GM21390 (cell line): ENCODE results near the gene ETV5.

ENCODE experiments used
- ATAC-seq: cut with Tn5 transposase; IDR thresholded peaks from one replicate; pipeline ENCODE4 v1.9.1; 2021; ENCODE audit not compliant: unreplicated experiment

The ETV5 gene

DNA sequence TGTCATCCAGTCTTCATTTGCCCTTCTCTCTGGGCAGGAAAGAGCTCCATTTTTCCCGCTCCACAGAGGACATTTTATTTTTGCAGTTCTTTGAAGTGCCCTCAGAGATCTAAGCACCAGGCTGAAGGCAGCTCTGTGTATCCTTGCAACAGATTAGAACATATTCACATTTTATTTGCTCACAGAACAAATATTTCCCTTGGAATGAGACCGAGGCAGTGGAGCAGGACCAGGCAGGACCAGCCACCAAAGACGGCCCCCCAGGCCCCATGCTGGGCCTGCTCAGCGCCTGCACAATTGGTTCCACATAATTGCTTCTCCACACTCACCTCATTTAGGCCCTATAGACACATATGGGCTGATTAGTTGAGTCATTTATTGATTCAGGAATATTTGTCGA is 15.7 kb upstream of the ETV5 start:
- ATAC-seq: no peak

- no peak for ATAC-seq
Measured at GRCh38 chr3:186123012-186123411, 14.1 kb upstream of the ETV5 start.

DNA sequence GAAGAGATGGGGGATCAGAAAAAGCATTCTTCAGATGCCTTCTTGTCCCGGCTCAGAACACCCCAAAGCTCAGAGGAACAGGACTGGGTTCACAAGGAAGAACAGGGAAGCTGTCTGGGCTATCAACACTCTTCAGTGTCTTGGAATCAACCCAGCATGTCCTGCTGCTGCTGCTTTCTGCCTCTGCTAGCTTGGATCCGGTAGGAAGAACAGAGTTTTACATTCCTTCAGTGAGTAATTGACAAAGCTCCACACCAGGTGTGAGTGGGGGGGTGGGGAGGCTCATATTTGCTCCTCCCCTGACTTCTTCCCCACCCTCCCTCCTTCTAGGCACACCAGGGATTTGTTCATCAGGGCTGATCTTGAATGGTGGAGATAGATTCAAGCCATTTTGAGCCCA is 13.1 kb upstream of the ETV5 start:
- no peak for ATAC-seq

DNA sequence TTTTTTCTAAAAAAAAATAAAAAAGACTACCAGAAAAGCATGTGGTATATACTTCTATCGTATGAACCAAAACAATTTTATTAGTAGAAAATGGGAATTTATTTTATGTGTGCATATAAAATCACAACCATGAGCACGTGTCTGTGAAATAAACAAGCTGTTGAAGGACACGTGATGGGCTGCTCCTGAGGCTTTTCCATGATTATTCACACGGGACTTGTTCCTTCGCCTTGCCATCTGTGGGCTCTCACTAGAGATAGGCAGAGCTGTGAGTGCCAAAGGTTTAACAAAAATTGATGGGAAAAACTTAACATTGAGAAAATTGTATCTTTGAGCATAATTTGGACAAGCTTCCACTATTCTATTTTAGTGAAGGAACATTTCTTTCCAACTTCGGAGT is 12.4 kb upstream of the ETV5 start:
- no peak for ATAC-seq

DNA sequence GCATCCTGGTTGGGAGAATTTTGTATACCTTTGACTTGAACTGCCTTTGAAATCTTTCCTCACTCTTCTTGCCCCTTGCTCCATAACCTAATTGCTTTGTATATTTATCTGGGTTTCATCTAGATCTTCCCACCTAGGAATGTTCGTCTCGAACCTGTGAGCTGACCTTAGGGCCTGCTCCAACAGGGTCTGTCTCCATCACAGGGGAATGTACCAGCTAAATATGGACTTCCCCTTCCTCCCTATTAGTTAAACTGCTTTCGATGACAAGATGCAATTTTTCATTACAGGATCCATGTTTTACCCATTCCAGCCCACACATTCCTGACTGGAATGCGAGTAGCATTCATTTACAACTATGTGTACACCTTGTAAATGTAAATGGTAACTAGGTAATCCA is 10.6 kb upstream of the ETV5 start:
- no peak for ATAC-seq

GRCh38 chr3:186118692-186119091 is 9.8 kb upstream of the ETV5 start:
- ATAC-seq: no peak

- ATAC-seq: no peak
Measured at GRCh38 chr3:186117521-186118134, 8.7 kb upstream of the ETV5 start.

DNA sequence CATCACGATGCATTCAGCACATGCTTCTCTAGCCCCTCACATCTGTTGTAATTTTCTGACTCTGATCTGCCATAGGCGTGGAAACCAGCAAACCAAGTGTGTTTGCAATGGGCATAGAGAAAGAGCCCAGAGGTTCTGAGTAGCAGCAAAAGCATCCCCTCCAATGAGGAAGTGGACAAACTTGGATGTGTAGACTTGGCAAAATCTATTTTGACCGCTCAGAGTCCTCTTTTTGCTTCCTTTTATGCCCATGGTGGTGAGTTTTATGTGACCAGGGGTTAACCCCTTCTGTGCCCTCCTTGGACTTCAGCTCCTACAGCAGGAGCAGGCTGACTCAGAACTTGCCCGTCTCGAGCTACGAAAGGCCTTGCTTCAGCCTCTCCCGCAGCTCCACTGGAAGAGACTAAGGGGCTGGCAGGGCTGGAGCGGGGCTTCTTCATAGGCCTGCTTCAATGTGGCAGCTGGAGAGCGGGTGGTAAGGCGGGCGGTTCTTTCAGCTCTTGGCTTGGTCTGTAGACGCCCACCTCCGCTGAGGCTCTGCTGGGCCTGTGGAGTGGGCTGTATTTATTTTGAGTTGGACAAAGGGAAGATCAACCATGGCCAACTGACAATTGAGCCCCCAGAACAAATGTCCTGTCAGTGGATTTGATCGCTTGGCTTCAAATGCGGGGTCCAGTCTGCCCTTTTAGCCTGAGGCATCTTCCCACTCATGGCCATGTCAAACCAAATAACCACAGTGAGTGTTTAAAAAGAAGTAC is 6.5 kb upstream of the ETV5 start:
- ATAC-seq: no peak

- no peak for ATAC-seq
Measured at GRCh38 chr3:186110975-186111974, 2.4 kb upstream of the ETV5 start.

- ATAC-seq: no peak
Measured at GRCh38 chr3:186109897-186110803, 1.3 kb upstream of the ETV5 start.

- no peak for ATAC-seq
Measured at GRCh38 chr3:186108106-186108940, 566 bp downstream of the ETV5 start.

DNA sequence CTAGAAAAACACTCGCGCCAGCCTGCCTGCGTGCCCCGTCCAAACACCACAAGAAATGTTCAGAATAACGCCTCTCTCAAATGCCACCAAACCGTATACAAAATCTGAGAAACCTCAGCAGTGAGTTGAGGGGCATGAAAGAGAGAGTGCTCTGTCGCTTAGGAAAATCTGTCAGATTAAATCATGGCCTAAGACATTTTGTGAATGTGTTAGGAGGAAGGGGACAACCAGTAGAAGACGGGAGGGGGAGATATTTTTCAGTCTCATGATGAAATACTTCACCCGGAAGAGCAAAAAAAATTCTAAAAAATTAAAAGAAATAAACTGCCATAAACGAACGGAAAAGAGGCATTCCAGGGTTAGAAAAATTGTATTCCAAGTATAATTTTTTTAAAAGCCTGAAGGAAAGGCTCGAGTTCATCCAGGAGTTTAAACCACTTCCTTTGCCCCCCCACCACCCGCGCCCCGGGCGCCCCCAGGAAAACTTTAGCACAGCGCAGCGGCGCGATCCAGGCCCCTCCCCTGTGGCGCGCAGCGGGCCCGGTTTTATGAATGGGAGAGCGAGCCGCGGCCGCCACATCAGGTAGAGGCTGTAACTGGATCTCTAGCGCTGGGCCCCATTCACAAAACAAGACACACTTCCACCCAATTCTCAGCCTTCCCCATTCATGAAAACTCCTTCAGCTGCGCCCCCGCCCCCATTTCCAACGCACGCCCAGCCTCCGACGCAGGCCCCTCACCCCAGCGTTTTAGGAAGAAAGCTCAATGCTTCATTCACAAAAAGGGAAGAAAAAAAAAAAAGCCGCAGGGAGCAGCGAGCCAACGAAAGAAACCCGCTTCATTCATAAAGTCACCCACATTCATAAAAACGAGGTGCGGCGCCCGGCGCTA is 1.4 kb downstream of the ETV5 start:
- ATAC-seq: no peak

DNA sequence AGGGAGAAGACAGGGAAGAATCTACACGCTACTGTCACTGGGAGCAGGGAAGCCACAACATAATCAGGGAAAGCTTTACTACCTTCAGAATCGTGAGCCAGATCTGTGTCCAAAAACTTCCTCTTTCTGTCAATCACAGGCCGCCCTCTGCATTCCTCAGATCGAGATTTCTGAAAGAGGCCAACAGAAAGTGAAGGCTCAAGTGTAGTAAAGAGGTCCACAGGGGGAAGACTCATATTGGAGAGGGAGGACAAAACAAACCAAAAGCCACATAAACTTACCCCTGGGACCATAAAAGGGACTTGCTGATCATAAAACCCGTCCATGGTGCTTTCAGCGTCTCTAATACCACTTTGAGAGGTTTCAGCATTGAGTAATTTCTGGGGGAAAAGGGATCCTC is 3.3 kb downstream of the ETV5 start:
- no peak for ATAC-seq

- ATAC-seq: no peak
Measured at GRCh38 chr3:186102687-186103086, 6.2 kb downstream of the ETV5 start.

GRCh38 chr3:186100398-186100797 is 8.5 kb downstream of the ETV5 start:
- ATAC-seq: no peak

DNA sequence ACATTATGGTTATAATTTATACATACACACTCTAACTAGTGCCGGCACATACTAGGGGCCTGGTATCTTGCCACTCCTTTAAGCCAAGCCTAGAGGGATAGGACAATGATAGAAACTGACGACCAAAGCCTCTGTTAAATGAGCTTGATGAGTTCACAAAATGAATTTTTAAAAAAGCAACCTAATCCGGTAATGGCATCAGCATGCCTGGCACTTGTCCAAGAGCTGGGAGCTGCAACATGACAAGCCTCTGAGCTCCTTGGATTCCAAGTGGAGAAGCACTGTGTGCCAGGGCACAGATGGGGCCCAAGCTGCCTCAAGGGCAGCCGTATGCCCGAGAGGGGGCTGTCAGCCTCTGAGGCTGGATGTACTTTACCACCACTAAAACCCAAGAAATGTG is 9.7 kb downstream of the ETV5 start:
- ATAC-seq: no peak

DNA sequence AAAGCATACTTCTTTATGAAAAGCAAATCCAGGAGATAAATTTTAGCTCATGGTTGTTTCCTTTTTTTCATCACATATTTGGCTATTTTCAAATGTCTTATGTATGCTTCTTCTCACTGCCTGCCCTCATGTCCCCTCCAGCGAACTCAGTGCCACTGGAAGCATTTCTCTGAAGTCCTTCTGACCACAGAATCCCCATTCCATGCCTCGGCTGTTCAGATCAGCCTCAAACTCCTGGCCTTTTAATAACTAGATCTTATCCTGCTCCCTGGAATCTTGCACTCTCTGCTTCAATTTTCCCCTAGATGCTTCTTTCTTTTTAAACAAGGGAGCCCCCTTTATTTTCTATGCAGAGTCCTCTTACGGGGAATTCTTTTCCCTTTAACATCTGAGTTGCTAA is 10.1 kb downstream of the ETV5 start:
- no peak for ATAC-seq

DNA sequence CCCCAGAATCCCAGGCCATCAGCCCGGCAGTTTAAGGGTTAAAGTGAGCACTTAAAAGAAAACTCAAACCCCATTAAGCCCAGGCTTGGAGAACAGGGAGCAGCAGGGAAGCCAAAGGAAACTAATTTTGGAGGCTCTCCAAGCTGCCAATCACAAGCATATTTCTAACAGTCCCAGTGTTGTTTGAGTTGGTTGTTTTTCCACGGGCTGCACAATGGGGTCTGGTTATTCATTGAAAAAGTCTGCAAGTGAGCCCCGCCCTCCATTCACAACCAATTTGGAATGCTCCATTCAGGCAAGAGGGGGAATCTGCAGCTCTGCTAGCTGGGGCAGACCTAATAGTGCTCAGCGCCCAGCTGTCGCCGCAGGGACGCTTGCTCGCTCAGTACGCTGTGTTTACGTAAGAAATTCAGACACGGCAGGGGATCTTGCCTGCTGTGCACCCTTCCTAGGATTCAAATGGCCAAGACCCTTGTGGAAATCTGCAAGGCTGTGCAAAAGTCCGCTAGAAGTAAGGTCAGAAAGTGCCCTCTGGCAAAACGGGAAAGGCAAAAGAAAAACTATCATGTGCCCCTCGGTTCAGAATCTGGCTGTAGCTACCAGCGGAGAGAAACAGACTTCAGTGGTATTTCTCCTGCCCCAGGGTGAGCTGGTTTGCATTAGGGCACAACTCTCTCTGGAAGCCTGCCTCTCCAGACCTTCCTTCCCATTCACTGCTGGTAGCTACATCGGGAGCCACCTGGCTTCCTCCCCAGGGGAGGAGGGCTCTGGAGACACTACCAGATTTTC is 11.0 kb downstream of the ETV5 start:
- ATAC-seq: no peak
